Spleen (tissue), 7 donors: ENCODE results near the gene OXT.

Experiments used
- CTCF ChIP-seq, 11 experiments: fragments of 200-600 bp in 7 of 11; fragments of 450-650 bp in 4 of 11; sonication (generic) in 4 of 11; IDR thresholded peaks in 8 of 11; conservative IDR thresholded peaks in 3 of 11; 1 replicate in 7 of 11; 2 replicates in 4 of 11; pipeline versions ENCODE4 v1.4.0 to v1.8.0; 2016 to 2021; ENCODE audit warnings: antibody characterized with exemption in 11 of 11, inconsistent platforms in 4 of 11, mild to moderate bottlenecking in 1 of 11
- POLR2A ChIP-seq, 3 donors: fragments of 450-650 bp; IDR thresholded peaks; one replicate each; pipeline ENCODE4 v1.5.1; 2017; ENCODE audit warnings: antibody characterized with exemption in 3 of 3, mild to moderate bottlenecking in 1 of 3
- POLR2AphosphoS5 ChIP-seq, 3 donors: sonication (generic); formaldehyde crosslinking; IDR thresholded peaks; one replicate each; pipeline ENCODE4 v1.5.1; 2017; ENCODE audit warnings: antibody characterized with exemption in 3 of 3
- donor health status: DM: no; HTN: no; CAD: no; lungs with moderate emphysema.
- donor health status: DM: no; HTN: no; CAD: no.
- donor health status: DM: no; HTN: no; CAD: no.

- no peak for TF ChIP-seq POLR2AphosphoS5 (IDR thresholded peaks at IDR 0.05)
- no peak for TF ChIP-seq CTCF (IDR thresholded peaks at IDR 0.05 in 8 of 11, conservative IDR thresholded peaks at IDR 0.05 in 3 of 11)
- TF ChIP-seq POLR2A (IDR thresholded peaks at IDR 0.05), result peak in 1 of 3 donors; percentile 1
Observed at GRCh38 chr20:3045042-3045815, 26.2 kb upstream of the OXT start.
